ENCODE data around the gene POR. TPM values are rescaled to one million over a fixed set of nuclear protein-coding genes. Genes with fewer than 3 reads are reported as not detected.

POR gene
- total RNA-seq, 1 donor from 2014 or later = 88.6 TPM

DNA sequence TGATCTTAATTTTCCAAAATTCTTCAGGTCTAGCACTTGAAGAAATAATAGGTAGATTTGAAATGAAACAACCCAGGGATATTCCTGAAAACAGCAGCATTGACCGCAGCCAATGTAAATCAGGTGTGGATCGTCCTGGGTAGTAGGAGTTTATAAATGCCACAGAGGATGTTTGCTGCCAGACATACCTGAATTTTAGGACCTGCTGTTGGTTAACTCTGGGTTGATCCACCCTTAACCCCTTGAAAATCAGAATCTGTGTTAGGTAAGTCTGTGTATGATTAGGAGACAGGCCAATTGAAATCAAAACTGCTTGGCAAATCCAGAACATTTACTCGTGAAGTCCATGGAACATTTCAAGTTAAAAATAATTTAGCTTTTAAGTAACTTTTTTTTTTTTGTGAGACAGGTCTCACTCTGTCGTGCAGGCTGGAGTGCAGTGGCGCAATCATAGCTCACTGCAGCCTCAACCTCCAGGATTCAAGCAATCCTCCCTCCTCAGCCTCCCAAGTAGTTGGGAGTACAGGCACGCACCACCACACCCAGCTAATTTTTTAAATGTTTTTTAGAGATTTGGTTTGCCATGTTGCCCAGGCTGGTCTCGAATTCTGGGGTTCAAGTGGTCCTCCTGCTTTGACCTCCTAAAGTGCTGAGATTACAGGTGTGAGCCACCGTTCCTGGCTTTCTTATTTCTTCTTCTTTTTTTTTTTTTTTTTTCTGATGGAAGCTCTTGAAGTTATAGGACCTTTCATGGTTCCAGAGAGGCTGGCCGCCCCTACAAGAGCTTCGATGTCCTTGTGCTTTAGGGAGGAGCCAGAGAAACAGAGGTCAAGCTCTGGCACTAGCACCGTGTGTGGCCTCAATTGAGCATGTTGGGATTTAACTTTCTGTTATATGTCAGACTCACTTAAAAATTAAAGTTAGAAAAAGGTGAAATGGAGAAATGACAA lies 2.0 kb downstream of the POR start:
- peak overlapping the region; percentile 89 for H3K4me3 Mint-ChIP-seq
- H3K27me3 Mint-ChIP-seq (ENCODE audit: low read depth) = no peaks in the 10 kb centered on the region
- H3K4me1 Mint-ChIP-seq = peaks cover 26% of the 10 kb centered on the region
- TF ChIP-seq, protein P1, sequence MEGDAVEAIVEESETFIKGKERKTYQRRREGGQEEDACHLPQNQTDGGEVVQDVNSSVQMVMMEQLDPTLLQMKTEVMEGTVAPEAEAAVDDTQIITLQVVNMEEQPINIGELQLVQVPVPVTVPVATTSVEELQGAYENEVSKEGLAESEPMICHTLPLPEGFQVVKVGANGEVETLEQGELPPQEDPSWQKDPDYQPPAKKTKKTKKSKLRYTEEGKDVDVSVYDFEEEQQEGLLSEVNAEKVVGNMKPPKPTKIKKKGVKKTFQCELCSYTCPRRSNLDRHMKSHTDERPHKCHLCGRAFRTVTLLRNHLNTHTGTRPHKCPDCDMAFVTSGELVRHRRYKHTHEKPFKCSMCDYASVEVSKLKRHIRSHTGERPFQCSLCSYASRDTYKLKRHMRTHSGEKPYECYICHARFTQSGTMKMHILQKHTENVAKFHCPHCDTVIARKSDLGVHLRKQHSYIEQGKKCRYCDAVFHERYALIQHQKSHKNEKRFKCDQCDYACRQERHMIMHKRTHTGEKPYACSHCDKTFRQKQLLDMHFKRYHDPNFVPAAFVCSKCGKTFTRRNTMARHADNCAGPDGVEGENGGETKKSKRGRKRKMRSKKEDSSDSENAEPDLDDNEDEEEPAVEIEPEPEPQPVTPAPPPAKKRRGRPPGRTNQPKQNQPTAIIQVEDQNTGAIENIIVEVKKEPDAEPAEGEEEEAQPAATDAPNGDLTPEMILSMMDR (IDR thresholded peaks at IDR 0.05; ENCODE audit: unreplicated experiment) = no peak
- peaks cover 5% of the 10 kb centered on the region for H3K36me3 Mint-ChIP-seq
- H3K27ac Mint-ChIP-seq = no peak overlapping the region
- no peaks in the 10 kb centered on the region for H3K9me3 Mint-ChIP-seq
- no peak for DNase-seq (ENCODE audit: low spot score in 2 of 2, unreplicated experiment in 2 of 2)

DNA sequence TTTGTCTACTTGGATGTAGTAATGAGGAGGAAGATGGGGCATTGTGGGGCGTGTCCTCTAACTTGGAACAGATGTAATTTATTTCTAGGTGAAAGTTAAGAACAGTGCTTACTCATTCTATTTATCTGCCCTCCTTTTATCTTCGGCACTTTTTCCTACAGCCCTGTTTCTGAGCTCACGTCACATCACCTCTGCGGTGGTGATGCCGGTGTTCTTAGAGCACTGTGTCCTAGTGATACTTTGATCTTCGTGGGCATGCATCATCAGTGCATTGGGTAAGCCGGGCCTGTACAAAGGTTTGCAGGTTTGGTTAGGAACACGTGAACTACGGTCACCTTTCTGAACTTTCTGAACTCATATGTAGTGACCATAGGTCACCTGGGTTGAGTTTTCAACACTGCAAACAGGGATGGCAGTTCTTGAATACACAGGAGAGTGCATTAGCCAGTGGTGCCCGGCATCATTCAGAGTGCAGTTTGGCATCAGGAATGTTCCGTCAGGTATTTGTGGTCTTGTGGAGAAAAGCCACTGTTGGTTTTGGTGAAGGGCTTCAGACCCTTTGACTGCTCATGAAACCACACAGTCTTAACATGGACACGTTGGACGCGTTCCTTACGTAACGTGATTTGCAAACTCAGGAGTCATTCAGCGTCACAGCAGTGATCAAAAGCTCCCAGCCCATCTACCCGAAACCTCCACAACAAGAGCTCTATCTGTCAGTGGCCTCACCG lies 5.6 kb downstream of the POR start:
- Mint-ChIP-seq H3K36me3 (peaks cover 5% of the 10 kb centered on the region), H3K27ac (no peak overlapping the region), H3K9me3 (no peaks in the 10 kb centered on the region), H3K27me3 (ENCODE audit: low read depth) (no peaks in the 10 kb centered on the region), H3K4me1 (peaks cover 22% of the 10 kb centered on the region), H3K4me3 (no peak overlapping the region)
- TF ChIP-seq, protein P1 (IDR thresholded peaks at IDR 0.05; ENCODE audit: unreplicated experiment) = no peak
- DNase-seq (ENCODE audit: low spot score in 2 of 2, unreplicated experiment in 2 of 2) = no peak

GRCh38 chr7:75921479-75921878 lies 6.5 kb downstream of the POR start:
- DNase-seq (ENCODE audit: low spot score in 2 of 2, unreplicated experiment in 2 of 2) = no peak
- Mint-ChIP-seq H3K27ac (peak overlapping the region; percentile 56), H3K27me3 (ENCODE audit: low read depth) (no peaks in the 10 kb centered on the region), H3K9me3 (no peaks in the 10 kb centered on the region), H3K4me3 (no peak overlapping the region), H3K4me1 (peaks cover 14% of the 10 kb centered on the region), H3K36me3 (peaks cover 5% of the 10 kb centered on the region)
- TF ChIP-seq, protein P1 (IDR thresholded peaks at IDR 0.05; ENCODE audit: unreplicated experiment) = no peak

GRCh38 chr7:75922966-75923603 lies 8.1 kb downstream of the POR start:
- TF ChIP-seq, protein P1 (IDR thresholded peaks at IDR 0.05; ENCODE audit: unreplicated experiment) = no peak
- Mint-ChIP-seq H3K4me3 (no peak overlapping the region), H3K27me3 (ENCODE audit: low read depth) (no peaks in the 10 kb centered on the region), H3K4me1 (peaks cover 11% of the 10 kb centered on the region), H3K9me3 (no peaks in the 10 kb centered on the region), H3K36me3 (peaks cover 5% of the 10 kb centered on the region), H3K27ac (no peak overlapping the region)
- DNase-seq (ENCODE audit: low spot score in 2 of 2, unreplicated experiment in 2 of 2) = no peak

DNA sequence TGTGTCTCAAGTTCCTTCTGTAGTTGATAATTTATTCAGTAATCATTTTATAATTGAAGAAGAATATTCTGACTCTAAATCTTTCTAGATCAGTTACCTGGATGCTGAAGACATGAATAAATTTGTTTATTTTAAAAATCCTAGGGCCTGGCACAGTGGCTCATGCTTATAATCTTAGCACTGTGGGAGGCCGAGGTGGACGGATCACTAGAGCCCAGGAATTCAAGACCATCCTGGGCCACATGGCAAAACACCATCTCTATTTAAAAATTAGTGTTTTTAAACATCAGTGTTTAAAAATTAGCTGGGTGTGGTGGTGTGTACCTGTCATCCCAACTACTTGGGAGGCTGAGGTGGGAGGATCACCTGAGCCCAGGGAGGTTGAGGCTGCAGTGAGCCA lies 9.3 kb downstream of the POR start:
- DNase-seq (ENCODE audit: low spot score in 2 of 2, unreplicated experiment in 2 of 2) = no peak
- H3K27ac Mint-ChIP-seq = no peak overlapping the region
- TF ChIP-seq, protein P1 (IDR thresholded peaks at IDR 0.05; ENCODE audit: unreplicated experiment) = no peak
- peaks cover 9% of the 10 kb centered on the region for H3K4me1 Mint-ChIP-seq
- peaks cover 5% of the 10 kb centered on the region for H3K36me3 Mint-ChIP-seq
- H3K4me3 Mint-ChIP-seq = no peak overlapping the region
- no peaks in the 10 kb centered on the region for H3K9me3 Mint-ChIP-seq
- H3K27me3 Mint-ChIP-seq (ENCODE audit: low read depth) = no peaks in the 10 kb centered on the region

All from mesothelial cell of epicardium (in vitro differentiated cells).